ENCODE results near the gene UGDH. TPM values are rescaled to one million over a fixed set of nuclear protein-coding genes. Genes with fewer than 3 reads are reported as not detected.

Gene UGDH
- total and polyA plus RNA-seq, 2 of the 8 experiments (the other 6 are each of a cell fraction or from before 2014, with no cell fraction given) = 32.0 to 128 TPM

DNA sequence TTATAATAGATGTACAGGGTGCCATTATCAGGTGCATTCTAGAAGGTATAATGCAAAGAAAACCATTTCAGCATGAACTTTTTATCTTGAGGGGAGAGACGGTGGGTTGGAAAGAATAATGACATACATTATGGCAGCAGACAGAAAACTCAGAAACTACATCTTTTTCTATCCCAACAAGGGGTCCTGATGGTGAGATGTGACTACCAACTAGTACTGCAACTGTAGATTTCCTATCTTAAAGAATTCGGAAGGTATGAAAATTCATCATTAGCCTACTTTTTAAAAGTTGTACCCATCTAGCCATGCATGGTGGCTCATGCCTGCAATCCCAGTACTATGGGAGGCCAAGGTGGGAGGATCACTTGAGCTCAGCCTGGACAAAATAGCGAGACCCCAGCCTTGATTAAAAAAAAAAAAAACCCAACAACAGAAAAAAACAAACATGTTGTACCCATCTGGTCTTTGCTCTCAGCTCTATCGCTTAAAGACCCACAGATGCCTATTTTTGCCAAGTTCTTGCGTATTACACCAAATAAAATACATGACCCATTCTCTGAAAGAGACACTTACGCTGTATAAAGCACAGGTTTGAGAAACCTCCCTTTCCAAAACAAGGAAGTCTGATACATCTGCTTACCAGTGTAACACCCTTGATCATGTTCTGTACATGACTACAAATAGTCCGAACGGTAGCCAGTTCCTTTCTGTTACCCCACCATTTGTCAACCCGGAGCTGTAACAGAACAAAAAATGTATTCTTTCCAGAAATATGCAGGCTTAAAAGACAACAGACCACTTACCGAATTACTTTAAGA lies 70.1 kb downstream of the UGDH start:
- no peak overlapping the region for H2AFZ ChIP-seq (ENCODE audit: low read length)
- H4K20me1 ChIP-seq (replicated peaks in 1 of 2; ENCODE audit: control insufficient read depth in 1 of 2, insufficient read depth in 2 of 2, low read length in 2 of 2) = peaks cover 8 to 13% of the 10 kb centered on the region in 2 experiments
- no peak overlapping the region for H2BK120ac ChIP-seq (replicated peaks; ENCODE audit: low read depth, low read length)
- no peak overlapping the region for H2BK15ac ChIP-seq (ENCODE audit: low read length)
- H3K27me3 ChIP-seq (replicated peaks in 1 of 4; ENCODE audit: control insufficient read depth in 3 of 4, extremely low read depth in 1 of 4, insufficient read depth in 3 of 4, low read length in 3 of 4) = no peaks in the 10 kb centered on the region
- peaks cover 0 to 45% of the 10 kb centered on the region in 2 experiments; a peak in 3 of 4 replicates for H3K79me2 ChIP-seq (ENCODE audit: control insufficient read depth in 1 of 2, insufficient read depth in 2 of 2, low read length in 2 of 2)
- H4K91ac ChIP-seq (replicated peaks; ENCODE audit: insufficient read length, low read length) = no peak overlapping the region
- H3K23ac ChIP-seq (ENCODE audit: insufficient read length) = no peak overlapping the region
- H3K9ac ChIP-seq (replicated peaks in 1 of 4; ENCODE audit: extremely low read depth in 1 of 4, low read depth in 3 of 4, low read length in 3 of 4) = peak overlapping the region in 3 of 4 experiments; percentile 40 to 99 (median 41); a peak in 3 of 7 replicates
- DNase-seq (ENCODE audit: low read depth in 1 of 2, low spot score in 2 of 2) = no peak
- no peak overlapping the region for H3K14ac ChIP-seq (ENCODE audit: insufficient read length)
- no peak overlapping the region for H2BK5ac ChIP-seq (ENCODE audit: low read depth, low read length)
- no peak overlapping the region for H4K8ac ChIP-seq (ENCODE audit: extremely low read depth, insufficient read depth, low read length)
- H4K5ac ChIP-seq (ENCODE audit: insufficient read length, low read depth, low read length) = no peak overlapping the region
- H3K4me2 ChIP-seq (ENCODE audit: insufficient read depth in 1 of 2, low read depth in 2 of 2, low read length in 2 of 2) = peak overlapping the region; percentile 77 to 87
- ChIA-PET POLR2A (ENCODE audit: partially characterized antibody) (interaction anchor here (0.5 to 6.4 kb wide), 27 partner anchors 8 to 614 kb away, joined by 3 to 133 read pairs (median 4); partner anchors contain the start of genes RFC1, SMIM14 and UGDH), CTCF (ENCODE audit: partially characterized antibody) (no interaction called here)
- peak overlapping the region; percentile 76 to 95 (median 92); a peak in 7 of 8 replicates for H3K4me3 ChIP-seq (ENCODE audit: extremely low read depth in 1 of 4, insufficient read depth in 2 of 4, low read depth in 3 of 4, low read length in 4 of 4)
- H2BK20ac ChIP-seq (ENCODE audit: low read length) = no peak overlapping the region
- H3K27ac ChIP-seq (ENCODE audit: low read depth, low read length) = 0 out of 2 replicates have a peak overlapping the region, but pooled peaks have one; percentile 14
- H3K36me3 ChIP-seq (ENCODE audit: control insufficient read depth in 2 of 4, insufficient read depth in 4 of 4, low read length in 3 of 4) = peaks cover 29 to 69% (median 55%) of the 10 kb centered on the region in 4 experiments
- peaks cover 0 to 4% (median 2%) of the 10 kb centered on the region in 4 experiments; a peak in 2 of 7 replicates for H3K4me1 ChIP-seq (replicated peaks in 1 of 4; ENCODE audit: control insufficient read depth in 3 of 4, insufficient read depth in 4 of 4, low read length in 3 of 4)
- no peak for FAIRE-seq
- H3K23me2 ChIP-seq (ENCODE audit: low read depth, low read length) = peaks cover 6% of the 10 kb centered on the region; the same call in 1 of the 2 replicates
- 85% methylated on average over 10 of the region's 10 CpGs; no CpG with 5 or more reads in 1 of the 2 experiments for WGBS, 2 experiments (ENCODE audit: extremely low coverage in 1 of 2, insufficient coverage in 1 of 2, insufficient read length in 1 of 2, insufficient replicate concordance in 2 of 2, low coverage in 1 of 2, low lambda C conversion rate in 2 of 2, missing lambda C conversion rate in 1 of 2)
- H3K18ac ChIP-seq (ENCODE audit: extremely low read depth, low read length) = no peak overlapping the region
- H3K9me3 ChIP-seq (ENCODE audit: insufficient read depth in 2 of 2, low read depth in 1 of 2, low read length in 1 of 2) = no peaks in the 10 kb centered on the region
- no peak overlapping the region for H2BK12ac ChIP-seq (ENCODE audit: low read depth, low read length)
- no peak overlapping the region for H2AK5ac ChIP-seq (ENCODE audit: low read depth, low read length)
- no peak overlapping the region for H3K56ac ChIP-seq (replicated peaks; ENCODE audit: insufficient read length, low read depth, low read length)
- no peaks in the 10 kb centered on the region; the same call in 1 of the 2 replicates for H3K79me1 ChIP-seq (ENCODE audit: low read depth, low read length)
- H3K4ac ChIP-seq (replicated peaks; ENCODE audit: insufficient read length, low read depth, low read length) = no peak overlapping the region
- TF ChIP-seq BCL11A (IDR thresholded peaks at IDR 0.05; ENCODE audit: low read depth in 2 of 2, low read length in 2 of 2) (no peak), POLR2A (IDR thresholded peaks at IDR 0.05; ENCODE audit: control extremely low read depth in 1 of 2, low read depth in 2 of 2, low read length in 2 of 2) (peak in 1 of 2 experiments; percentile 21; a peak in 1 of 3 replicates), PHF8 (conservative IDR thresholded peaks at IDR 0.05; ENCODE audit: low read depth, low read length) (no peak)

Measured in H1 (cell line).